SU-DHL-6 (cell line): ENCODE results near the gene ABCC4.

Experiments used
- H2AFZ ChIP-seq: fragments of 200-600 bp; sonication (generic); 2 replicates; pipeline ENCODE4 v1.6.1; 2014; ENCODE audit warnings: low read depth, mild to moderate bottlenecking, moderate library complexity, mixed read lengths, antibody characterized with exemption, low read length; ENCODE audit not compliant: severe bottlenecking
- H3F3A ChIP-seq: fragments of 200-600 bp; shearing (Covaris generic); 2 replicates; pipeline ENCODE4 v1.6.0; 2016; ENCODE audit warnings: antibody characterized with exemption, mild to moderate bottlenecking; ENCODE audit not compliant: insufficient read depth
- H3K27ac ChIP-seq: fragments of 200-600 bp; sonication (generic); 2 replicates; pipeline ENCODE4 v1.5.1; 2016; ENCODE audit warnings: low read depth, mild to moderate bottlenecking, low read length, moderate library complexity, mixed read lengths
- H3K27me3 ChIP-seq: fragments of 200-600 bp; sonication (generic), shearing (Covaris generic); 2 replicates; pipeline ENCODE4 v1.6.0; 2014; ENCODE audit warnings: mild to moderate bottlenecking, low read length
- H3K36me3 ChIP-seq: fragments of 200-600 bp; sonication (generic); 2 replicates; pipeline ENCODE4 v1.6.1; 2014; ENCODE audit warnings: mild to moderate bottlenecking, low read length, mixed read lengths
- H3K4me2 ChIP-seq: fragments of 300-600, 200-600 bp; shearing (Covaris generic), sonication (generic); 2 replicates; pipeline ENCODE4 v1.6.0; 2014; ENCODE audit warnings: low read length, low read depth, mild to moderate bottlenecking; ENCODE audit not compliant: poor library complexity, severe bottlenecking
- H3K4me3 ChIP-seq: fragments of 200-600 bp; sonication (generic); 2 replicates; pipeline ENCODE4 v1.5.1; 2014; ENCODE audit warnings: antibody characterized with exemption, low read length, mild to moderate bottlenecking, mixed read lengths; ENCODE audit not compliant: insufficient read depth, poor library complexity, severe bottlenecking
- H3K79me2 ChIP-seq: fragments of 200-600 bp; sonication (generic); 2 replicates; pipeline ENCODE4 v1.6.1; 2014; ENCODE audit warnings: mild to moderate bottlenecking, low read length, moderate library complexity; ENCODE audit not compliant: insufficient read depth
- H3K9ac ChIP-seq: fragments of 200-600 bp; sonication (generic); 2 replicates; pipeline ENCODE4 v1.7.0; 2014; ENCODE audit warnings: mild to moderate bottlenecking, low read length
- H3K9me2 ChIP-seq: fragments of 200-600 bp; sonication (generic); replicated peaks from 2 replicates; pipeline ENCODE4 v1.6.1; 2014; ENCODE audit warnings: low read length; ENCODE audit not compliant: insufficient read depth
- H3K9me3 ChIP-seq: fragments of 200-600 bp; sonication (generic); 2 replicates; pipeline ENCODE4 v1.6.1; 2014; ENCODE audit warnings: low read length, mixed read lengths; ENCODE audit not compliant: insufficient read depth
- H4K20me1 ChIP-seq: fragments of 200-600 bp; sonication (generic); 2 replicates; pipeline ENCODE4 v1.6.1; 2014; ENCODE audit warnings: low read depth, mild to moderate bottlenecking, antibody characterized with exemption, low read length, moderate library complexity, mixed read lengths
- CTCF ChIP-seq: fragments of 200-600 bp; sonication (generic); IDR thresholded peaks from one replicate; pipeline ENCODE4 v1.5.1; 2017; ENCODE audit warnings: antibody characterized with exemption, mild to moderate bottlenecking, low read length, moderate library complexity; ENCODE audit not compliant: insufficient read depth, poor library complexity, severe bottlenecking
- EZH2phosphoT487 ChIP-seq: fragments of 200-600 bp; sonication (generic), shearing (Covaris generic); conservative IDR thresholded peaks from 2 replicates; pipeline ENCODE4 v1.6.1; 2018; ENCODE audit warnings: mild to moderate bottlenecking, antibody characterized with exemption, low read length, moderate library complexity, mixed read lengths

ABCC4 gene

GRCh38 chr13:95335667-95336066 lies 34.4 kb upstream of the ABCC4 start:
- no peaks in the 10 kb centered on the region for H3F3A ChIP-seq
- no peaks in the 10 kb centered on the region for H3K9me2 ChIP-seq
- H3K27ac ChIP-seq = no peak overlapping the region
- no peaks in the 10 kb centered on the region for H3K36me3 ChIP-seq
- no peak overlapping the region for H2AFZ ChIP-seq
- no peak overlapping the region for H3K9ac ChIP-seq
- no peak overlapping the region for H3K4me3 ChIP-seq
- no peaks in the 10 kb centered on the region for H3K9me3 ChIP-seq
- H4K20me1 ChIP-seq = no peaks in the 10 kb centered on the region
- TF ChIP-seq EZH2phosphoT487 (no peak), CTCF (no peak)
- no peaks in the 10 kb centered on the region for H3K79me2 ChIP-seq
- no peak overlapping the region for H3K4me2 ChIP-seq
- H3K27me3 ChIP-seq = no peaks in the 10 kb centered on the region

DNA sequence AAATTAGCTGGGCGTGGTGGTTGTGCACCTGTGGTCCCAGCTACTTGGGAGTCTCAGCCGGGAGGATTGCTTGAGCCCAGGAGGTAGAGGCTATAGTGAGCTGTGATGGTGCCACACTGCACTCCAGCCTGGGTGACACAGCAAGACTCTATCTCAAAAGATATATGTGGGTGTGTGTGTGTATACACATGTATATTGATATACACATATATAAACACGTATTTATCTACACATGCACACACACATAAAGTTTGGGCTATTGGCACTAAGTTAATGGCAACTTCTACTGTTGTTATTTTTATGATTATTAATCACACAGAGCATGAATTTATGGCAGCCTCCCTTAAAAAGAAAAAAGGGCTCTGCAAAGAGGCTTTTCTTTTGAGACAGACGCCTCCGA lies 27.1 kb upstream of the ABCC4 start:
- Histone ChIP-seq H3F3A (no peaks in the 10 kb centered on the region), H3K4me2 (no peak overlapping the region), H2AFZ (no peak overlapping the region), H3K9ac (no peak overlapping the region), H3K27me3 (no peaks in the 10 kb centered on the region), H4K20me1 (no peaks in the 10 kb centered on the region), H3K36me3 (no peaks in the 10 kb centered on the region), H3K4me3 (no peak overlapping the region), H3K27ac (no peak overlapping the region), H3K79me2 (no peaks in the 10 kb centered on the region), H3K9me2 (no peaks in the 10 kb centered on the region), H3K9me3 (no peaks in the 10 kb centered on the region)
- TF ChIP-seq EZH2phosphoT487 (no peak), CTCF (no peak)

GRCh38 chr13:95327190-95327589 lies 25.9 kb upstream of the ABCC4 start:
- Histone ChIP-seq H3K36me3 (no peaks in the 10 kb centered on the region), H2AFZ (no peak overlapping the region), H3K9me2 (no peaks in the 10 kb centered on the region), H4K20me1 (no peaks in the 10 kb centered on the region), H3K79me2 (no peaks in the 10 kb centered on the region), H3K27ac (no peak overlapping the region), H3K4me2 (no peak overlapping the region), H3K4me3 (no peak overlapping the region), H3K9me3 (no peaks in the 10 kb centered on the region), H3F3A (no peaks in the 10 kb centered on the region), H3K9ac (no peak overlapping the region), H3K27me3 (no peaks in the 10 kb centered on the region)
- no peak for TF ChIP-seq CTCF
- no peak for TF ChIP-seq EZH2phosphoT487

DNA sequence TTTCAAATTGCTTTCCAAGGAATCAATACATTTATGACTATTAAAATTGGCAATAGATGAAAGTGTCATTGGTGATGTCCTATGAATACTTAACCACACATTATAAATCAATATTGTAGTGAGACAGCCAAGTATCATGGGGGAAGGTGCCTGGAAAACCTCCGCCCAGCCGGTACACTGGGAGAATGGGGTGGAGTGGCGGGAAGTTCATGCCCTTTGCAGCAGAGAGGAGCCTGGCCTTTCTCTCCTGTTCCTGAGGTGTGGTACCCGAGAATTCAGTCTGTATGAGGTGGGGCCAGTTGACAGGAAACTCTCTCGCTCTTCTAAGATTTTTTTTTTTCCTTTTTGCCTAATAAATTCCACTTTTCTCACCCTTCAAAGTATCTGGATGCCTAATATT lies 25.4 kb upstream of the ABCC4 start:
- no peaks in the 10 kb centered on the region for H3K9me2 ChIP-seq
- H3F3A ChIP-seq = no peaks in the 10 kb centered on the region
- no peak overlapping the region for H3K4me2 ChIP-seq
- H3K9ac ChIP-seq = no peak overlapping the region
- H3K27me3 ChIP-seq = no peaks in the 10 kb centered on the region
- H4K20me1 ChIP-seq = no peaks in the 10 kb centered on the region
- TF ChIP-seq EZH2phosphoT487 (no peak), CTCF (no peak)
- H3K9me3 ChIP-seq = no peaks in the 10 kb centered on the region
- H3K36me3 ChIP-seq = no peaks in the 10 kb centered on the region
- no peak overlapping the region for H2AFZ ChIP-seq
- H3K79me2 ChIP-seq = no peaks in the 10 kb centered on the region
- no peak overlapping the region for H3K27ac ChIP-seq
- no peak overlapping the region for H3K4me3 ChIP-seq
